ENCODE measurements around the gene SMURF1. TPM values are rescaled to one million over a fixed set of nuclear protein-coding genes. Genes with fewer than 3 reads are reported as not detected.

The SMURF1 gene
- total RNA-seq, 4 donors from 2014 or later, result 26.9 to 74.9 (median 30.2) TPM

DNA sequence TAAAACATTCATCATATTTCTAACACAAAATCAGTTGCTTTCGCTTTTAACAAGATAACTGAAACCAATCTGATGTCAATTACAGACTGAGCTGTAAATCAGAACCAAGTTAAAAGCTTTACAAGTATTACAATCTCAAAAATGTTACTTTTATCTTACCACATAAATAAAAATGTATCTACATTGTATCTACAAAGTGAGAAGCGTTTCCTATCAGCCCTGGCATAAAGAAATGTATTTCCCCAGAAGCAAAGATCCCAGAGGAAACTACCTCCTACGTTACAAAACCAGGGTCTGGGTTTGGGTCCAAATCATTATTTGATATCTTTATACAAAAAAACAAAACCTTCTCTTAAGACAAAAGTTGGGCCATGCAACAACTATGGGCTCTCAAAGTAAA, 2.6 kb downstream of the SMURF1 start:
- peak overlapping the region; percentile 100 for H3K4me3 ChIP-seq
- peak overlapping the region; percentile 100 for H3K27ac ChIP-seq
- no peaks in the 10 kb centered on the region for H3K9me3 ChIP-seq
- TF ChIP-seq CTCF (IDR thresholded peaks at IDR 0.05) (no peak), POLR2AphosphoS5 (IDR thresholded peaks at IDR 0.05) (no peak), EP300 (IDR thresholded peaks at IDR 0.05) (no peak), POLR2A (IDR thresholded peaks at IDR 0.05) (no peak)
- no peaks in the 10 kb centered on the region for H3K27me3 ChIP-seq
- no peak for DNase-seq (ENCODE audit: low spot score in 2 of 2)
- H3K4me1 ChIP-seq, result peaks cover 67% of the 10 kb centered on the region
- no peaks in the 10 kb centered on the region for H3K36me3 ChIP-seq
- WGBS, result 14% methylated on average over 3 of the region's 3 CpGs

- H3K36me3 ChIP-seq, result no peaks in the 10 kb centered on the region
- H3K4me1 ChIP-seq, result peaks cover 72% of the 10 kb centered on the region
- H3K27ac ChIP-seq, result peak overlapping the region; percentile 100
- no peak for DNase-seq (ENCODE audit: low spot score in 2 of 2)
- no peaks in the 10 kb centered on the region for H3K27me3 ChIP-seq
- no peaks in the 10 kb centered on the region for H3K9me3 ChIP-seq
- TF ChIP-seq POLR2A (IDR thresholded peaks at IDR 0.05) (no peak), CTCF (IDR thresholded peaks at IDR 0.05) (no peak), POLR2AphosphoS5 (IDR thresholded peaks at IDR 0.05) (no peak)
- H3K4me3 ChIP-seq, result peak overlapping the region; percentile 100
- 67% methylated on average over 6 of the region's 6 CpGs for whole genome bisulfite sequencing
Measured at GRCh38 chr7:99140813-99141212, 3.1 kb downstream of the SMURF1 start.

GRCh38 chr7:99139036-99139435, 4.9 kb downstream of the SMURF1 start:
- Histone ChIP-seq H3K4me1 (peaks cover 84% of the 10 kb centered on the region), H3K36me3 (no peaks in the 10 kb centered on the region), H3K27me3 (no peaks in the 10 kb centered on the region), H3K4me3 (no peak overlapping the region), H3K27ac (no peak overlapping the region), H3K9me3 (no peaks in the 10 kb centered on the region)
- TF ChIP-seq POLR2AphosphoS5 (IDR thresholded peaks at IDR 0.05) (no peak), CTCF (IDR thresholded peaks at IDR 0.05) (no peak), EP300 (IDR thresholded peaks at IDR 0.05) (no peak), POLR2A (IDR thresholded peaks at IDR 0.05) (no peak)
- no peak for DNase-seq (ENCODE audit: low spot score in 2 of 2)

GRCh38 chr7:99137411-99138180, 6.3 kb downstream of the SMURF1 start:
- Histone ChIP-seq H3K27ac (peak overlapping the region; percentile 40), H3K4me3 (no peak overlapping the region), H3K36me3 (no peaks in the 10 kb centered on the region), H3K9me3 (no peaks in the 10 kb centered on the region), H3K27me3 (no peaks in the 10 kb centered on the region), H3K4me1 (peaks cover 97% of the 10 kb centered on the region)
- WGBS, result 29% methylated on average over 10 of the region's 10 CpGs
- TF ChIP-seq EP300 (IDR thresholded peaks at IDR 0.05) (no peak), POLR2AphosphoS5 (IDR thresholded peaks at IDR 0.05) (no peak), CTCF (IDR thresholded peaks at IDR 0.05) (no peak), POLR2A (IDR thresholded peaks at IDR 0.05) (no peak)
- no peak for DNase-seq (ENCODE audit: low spot score in 2 of 2)

- TF ChIP-seq POLR2AphosphoS5 (IDR thresholded peaks at IDR 0.05), result no peak
- no peak for TF ChIP-seq EP300 (IDR thresholded peaks at IDR 0.05)
- TF ChIP-seq CTCF (IDR thresholded peaks at IDR 0.05), result no peak
- TF ChIP-seq POLR2A (IDR thresholded peaks at IDR 0.05), result no peak
- Histone ChIP-seq H3K4me3 (no peak overlapping the region), H3K27ac (no peak overlapping the region), H3K9me3 (no peaks in the 10 kb centered on the region), H3K27me3 (no peaks in the 10 kb centered on the region), H3K36me3 (no peaks in the 10 kb centered on the region), H3K4me1 (peaks cover 98% of the 10 kb centered on the region)
- no peak for DNase-seq (ENCODE audit: low spot score in 2 of 2)
- 93% methylated on average over 4 of the region's 4 CpGs for WGBS
Measured at GRCh38 chr7:99135938-99136337, 8.0 kb downstream of the SMURF1 start.

Measured in suprapubic skin (tissue), 4 donors.